ENCODE results near the gene NUDT22.

The NUDT22 gene

DNA sequence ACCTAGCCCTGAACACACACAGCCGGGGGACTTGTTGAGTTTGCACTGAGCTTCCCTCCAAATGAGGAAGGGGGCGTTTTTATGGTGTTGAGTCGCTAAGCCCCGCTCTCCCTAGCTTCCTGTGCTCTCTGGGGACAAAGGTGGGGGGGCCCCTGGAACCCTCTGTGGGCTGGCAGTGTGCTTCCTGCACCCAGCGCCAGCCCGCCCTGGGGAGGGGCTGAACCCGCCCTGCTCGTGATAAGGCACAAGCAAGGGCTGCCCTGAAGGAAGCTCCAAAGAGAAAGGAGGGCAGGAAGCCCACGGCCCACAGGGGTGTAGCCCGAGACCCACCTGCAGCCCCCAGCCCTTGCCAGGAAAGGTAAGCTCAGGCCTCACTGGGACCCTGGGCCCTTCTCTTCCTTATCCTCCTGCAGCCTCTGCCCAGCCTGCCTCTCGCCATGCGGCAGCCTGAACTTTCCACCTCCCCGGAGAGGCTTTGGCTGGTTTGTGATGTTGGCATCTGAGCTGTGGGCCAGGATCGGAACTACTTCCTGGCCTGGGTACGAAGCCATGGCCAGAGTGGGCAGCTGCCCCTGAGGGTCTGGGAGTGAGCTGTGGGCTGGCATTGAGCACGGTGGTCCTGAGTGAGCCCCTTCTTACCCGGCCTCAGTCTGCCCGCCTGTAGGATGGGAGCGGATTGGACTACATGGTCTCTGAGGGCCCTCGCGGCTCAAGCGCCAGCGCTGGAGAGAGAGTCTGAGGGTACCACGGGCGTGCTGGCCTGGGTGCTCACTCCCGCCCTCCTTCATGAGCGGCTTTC is 19.4 kb upstream of the NUDT22 start, which contains the start of gene FERMT3:
Gene FERMT3, plus strand, starts transcription at position 265 of the 799 bp plus-strand sequence. CDS start 644 bp downstream, outside the sequence.
- peak; percentile 48 for DNase-seq (ENCODE audit: low read depth, low spot score)

DNA sequence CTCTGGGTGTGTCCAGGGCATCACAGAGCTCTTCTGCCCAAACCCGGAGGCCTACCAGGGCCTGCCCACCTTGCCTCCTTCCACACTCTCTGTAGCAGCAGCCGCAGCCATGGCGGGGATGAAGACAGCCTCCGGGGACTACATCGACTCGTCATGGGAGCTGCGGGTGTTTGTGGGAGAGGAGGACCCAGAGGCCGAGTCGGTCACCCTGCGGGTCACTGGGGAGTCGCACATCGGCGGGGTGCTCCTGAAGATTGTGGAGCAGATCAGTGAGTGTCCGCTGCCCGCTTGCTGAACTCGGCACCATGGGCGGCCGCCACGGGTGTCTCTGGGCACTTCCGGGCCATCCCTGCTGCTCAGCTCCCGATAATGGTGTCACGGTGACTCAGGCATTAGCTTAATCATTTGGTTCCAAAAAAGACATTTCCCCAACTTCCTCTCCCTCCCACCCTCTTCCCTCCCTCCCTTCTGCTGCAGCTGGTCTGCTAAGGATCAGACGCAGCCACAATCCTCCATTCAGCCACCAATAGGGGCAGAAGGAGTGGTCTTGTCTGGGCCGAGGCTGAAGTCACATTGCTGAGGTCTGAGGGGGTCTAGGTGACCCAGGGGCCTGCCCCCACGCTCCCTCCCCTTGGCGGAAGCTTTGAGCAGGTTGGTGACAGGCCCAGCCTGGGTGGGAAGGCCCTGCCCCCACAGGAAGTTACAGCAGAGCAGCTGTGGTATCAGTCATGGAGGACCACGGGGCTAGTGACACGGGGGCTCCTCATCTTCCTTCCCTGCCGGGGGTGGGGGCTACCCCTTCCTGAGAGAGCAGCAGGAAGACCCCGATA is 18.6 kb upstream of the NUDT22 start:
- DNase-seq (ENCODE audit: low read depth, low spot score), result peak; percentile 66

DNA sequence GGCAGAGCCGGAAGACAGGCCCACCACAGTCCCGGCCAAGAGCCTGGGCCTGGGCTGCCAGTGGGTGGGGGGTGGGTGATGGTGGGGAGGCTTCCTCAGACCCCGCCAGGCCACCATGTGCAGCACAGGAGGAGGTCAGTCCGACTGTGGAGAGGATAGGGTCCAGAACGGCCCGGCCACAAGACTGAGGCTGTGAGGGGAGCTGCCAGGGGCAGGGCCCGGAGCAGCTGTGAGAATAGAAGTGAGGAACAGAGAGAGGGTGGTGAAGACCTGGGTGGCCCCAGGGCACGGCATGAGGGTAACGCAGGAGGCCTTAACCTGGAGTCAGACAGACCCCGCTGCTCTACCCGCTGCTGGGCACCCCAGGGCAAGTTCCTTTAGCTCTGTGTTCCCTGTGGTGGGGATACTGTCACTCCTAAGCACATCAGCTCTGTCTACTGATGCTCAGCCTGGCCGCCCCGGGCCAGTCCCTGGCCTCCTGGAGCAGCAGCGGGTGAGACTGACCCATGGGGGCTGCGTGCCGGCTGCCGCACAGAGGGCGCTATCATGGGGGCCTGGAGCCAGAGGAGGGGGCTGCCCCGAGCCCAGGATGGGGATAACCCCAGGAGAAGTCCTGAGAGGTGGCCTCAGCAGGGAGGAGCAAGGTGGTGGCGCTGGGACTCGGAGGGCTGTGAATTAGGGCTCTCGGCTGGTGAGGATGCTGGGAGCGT is 17.8 kb upstream of the NUDT22 start:
- DNase-seq (ENCODE audit: low read depth, low spot score), result no peak

DNA sequence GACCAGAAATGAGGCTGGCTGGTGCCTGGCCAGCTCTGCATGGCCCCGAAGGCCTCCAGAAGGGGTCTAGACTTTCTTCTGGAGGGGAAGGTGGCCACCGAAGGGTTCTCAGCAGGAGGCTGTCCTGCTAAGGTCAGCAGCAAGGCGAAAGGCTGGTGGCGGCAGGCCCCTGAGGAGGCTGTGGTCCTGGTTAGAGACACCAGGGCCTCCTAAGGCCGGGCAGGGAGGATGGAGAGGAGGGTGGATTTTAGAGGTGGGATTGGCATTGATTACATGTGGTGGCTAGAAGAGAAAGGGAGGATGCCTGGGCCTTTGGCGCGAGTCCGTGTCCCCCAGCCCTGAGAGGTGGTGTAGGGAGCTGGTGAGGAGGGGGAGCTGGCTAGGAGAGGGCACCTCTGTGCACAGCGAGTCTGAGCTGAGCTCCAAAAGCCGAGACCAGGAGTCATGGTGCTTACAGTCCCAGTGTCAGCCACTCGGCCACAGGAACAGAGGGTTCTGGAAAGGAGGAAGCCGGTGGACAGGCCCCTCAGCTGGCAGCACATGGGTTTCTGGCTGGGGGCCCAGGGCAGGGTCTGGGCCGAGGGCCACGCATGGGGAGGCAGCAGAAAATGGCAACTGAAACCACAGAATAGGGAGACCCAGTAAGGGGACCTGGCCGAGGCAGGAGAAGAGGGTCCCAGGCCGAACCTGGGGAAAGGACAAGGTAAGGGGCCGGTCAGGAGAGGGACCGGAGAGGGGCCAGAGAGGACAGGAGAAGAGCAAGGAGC is 17.1 kb upstream of the NUDT22 start:
- DNase-seq (ENCODE audit: low read depth, low spot score), result no peak

DNA sequence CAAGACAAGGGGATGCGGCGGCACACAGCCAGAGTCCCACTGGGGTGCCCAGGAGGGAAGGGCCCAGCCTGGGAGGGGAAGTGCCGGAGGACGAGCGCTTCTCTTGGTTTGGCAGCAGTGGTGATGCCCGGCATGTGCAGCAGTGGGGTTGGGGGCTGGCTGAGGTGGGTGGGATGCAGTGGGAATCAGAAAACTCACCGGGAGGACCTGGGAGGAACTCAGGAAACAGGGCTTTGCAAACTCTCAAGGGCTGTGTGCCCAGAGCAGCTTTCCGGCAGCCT is 16.6 kb upstream of the NUDT22 start:
- DNase-seq (ENCODE audit: low read depth, low spot score), result no peak

DNA sequence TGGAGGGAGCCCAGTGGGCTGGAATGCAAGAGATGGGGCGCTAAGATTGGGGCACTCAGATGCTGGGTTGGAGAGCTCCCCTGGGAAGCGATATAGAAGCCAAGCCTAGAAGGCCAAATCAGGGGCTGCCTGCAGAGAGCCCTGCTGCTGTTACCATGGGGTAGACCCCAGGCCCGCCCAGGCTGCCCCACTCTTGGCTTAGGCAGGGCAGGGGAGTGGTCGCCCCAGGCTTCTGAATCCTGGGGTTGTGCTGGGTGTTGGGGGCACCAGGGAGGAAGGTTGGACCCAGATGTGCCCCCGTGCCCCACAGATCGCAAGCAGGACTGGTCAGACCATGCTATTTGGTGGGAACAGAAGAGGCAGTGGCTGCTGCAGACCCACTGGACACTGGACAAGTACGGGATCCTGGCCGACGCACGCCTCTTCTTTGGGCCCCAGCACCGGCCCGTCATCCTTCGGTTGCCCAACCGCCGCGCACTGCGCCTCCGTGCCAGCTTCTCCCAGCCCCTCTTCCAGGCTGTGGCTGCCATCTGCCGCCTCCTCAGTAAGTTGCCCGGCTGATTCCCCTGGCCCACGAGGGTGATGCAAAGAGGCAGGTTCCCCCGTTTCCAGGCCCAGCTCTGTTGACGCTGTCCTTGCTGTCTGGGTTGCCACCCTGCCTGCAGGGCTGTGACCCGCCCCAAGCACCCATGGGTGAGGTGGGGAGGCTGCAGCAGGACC is 15.6 kb upstream of the NUDT22 start:
- DNase-seq (ENCODE audit: low read depth, low spot score), result no peak

DNA sequence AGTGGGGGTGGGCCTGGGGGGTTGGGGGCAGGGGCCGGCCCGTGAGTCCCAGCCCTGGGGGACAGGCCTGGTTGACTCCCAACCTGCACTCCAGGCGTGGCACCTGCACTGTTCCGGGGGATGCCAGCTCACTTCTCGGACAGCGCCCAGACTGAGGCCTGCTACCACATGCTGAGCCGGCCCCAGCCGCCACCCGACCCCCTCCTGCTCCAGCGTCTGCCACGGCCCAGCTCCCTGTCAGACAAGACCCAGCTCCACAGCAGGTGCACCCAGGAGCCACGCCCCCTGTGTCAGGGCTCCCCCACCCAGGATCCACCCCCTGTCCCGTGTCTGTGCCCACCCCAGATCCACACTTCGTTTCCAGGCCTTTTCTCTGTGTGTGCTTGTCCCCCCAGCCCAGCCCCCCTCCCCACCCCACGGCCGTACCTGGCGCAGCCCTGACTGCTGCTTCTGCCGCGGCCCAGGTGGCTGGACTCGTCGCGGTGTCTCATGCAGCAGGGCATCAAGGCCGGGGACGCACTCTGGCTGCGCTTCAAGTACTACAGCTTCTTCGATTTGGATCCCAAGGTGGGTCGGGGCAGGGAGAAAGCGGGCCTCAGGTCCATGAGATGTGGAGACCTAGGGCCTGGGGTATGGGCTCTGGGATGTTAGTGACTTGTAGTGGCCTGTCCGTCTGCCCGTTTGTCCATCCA is 14.7 kb upstream of the NUDT22 start:
- DNase-seq (ENCODE audit: low read depth, low spot score), result no peak

DNA sequence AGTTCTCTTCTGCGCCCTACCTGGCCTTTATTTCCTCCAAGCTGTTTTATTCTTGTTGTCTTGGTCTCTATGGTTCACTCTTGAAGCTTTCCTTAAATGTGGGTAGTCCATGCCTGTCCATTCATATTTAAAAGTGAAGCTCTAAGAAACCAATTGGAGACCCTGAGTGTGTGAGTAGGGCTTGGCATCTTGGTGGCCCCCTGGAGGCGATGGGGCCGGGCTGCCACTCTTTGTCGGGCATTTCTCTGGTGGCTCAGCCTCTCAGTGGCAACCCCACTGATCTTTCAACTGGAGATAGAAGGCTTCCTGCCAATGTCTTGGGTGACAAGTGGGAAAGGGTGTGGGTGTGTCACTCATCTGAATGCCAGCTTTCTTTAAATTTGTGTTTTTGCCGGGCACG is 9.2 kb upstream of the NUDT22 start:
- DNase-seq (ENCODE audit: low read depth, low spot score), result no peak

DNA sequence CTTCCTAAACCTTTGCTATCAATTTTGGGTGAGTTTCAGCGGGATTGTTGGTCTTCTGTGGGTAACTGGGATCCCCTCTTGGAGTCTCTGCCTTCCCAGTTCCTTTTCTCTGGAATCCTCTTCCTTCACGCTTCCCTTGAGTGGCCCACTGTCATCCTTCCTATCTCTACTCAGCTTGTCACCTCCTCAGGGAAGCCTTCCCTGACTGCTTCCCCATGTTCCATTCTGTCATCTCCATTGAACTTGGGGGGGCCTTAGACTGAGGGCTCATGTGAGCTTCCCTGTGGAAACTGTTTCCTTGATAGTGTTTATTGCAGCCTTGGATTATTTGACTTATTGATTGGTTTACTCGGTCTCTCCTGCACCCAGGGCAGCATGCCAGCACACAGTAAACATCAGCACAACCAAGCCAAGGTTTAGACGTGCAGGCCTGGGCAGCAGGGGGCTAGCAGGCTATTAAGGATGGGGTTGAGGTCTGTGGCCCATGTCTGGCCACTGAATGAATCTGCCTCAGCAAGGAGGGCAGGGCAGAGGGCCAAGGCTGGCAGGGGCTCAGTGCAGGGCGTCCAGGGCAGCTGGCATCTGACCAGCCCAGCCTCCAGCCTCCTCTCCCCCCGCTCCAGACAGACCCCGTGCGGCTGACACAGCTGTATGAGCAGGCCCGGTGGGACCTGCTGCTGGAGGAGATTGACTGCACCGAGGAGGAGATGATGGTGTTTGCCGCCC is 7.3 kb upstream of the NUDT22 start:
- DNase-seq (ENCODE audit: low read depth, low spot score), result no peak

DNA sequence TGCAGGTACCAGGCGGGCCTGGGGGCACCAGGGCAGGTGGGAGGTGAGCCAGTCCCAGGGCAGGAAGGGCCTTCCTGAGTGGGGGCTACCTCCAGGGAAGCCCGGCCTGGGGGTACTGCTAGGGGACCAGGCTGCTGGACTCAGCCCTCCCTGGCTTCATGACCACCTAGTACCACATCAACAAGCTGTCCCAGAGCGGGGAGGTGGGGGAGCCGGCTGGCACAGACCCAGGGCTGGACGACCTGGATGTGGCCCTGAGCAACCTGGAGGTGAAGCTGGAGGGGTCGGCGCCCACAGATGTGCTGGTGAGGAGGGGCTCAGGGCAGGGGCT is 6.8 kb upstream of the NUDT22 start:
- DNase-seq (ENCODE audit: low read depth, low spot score), result no peak

DNA sequence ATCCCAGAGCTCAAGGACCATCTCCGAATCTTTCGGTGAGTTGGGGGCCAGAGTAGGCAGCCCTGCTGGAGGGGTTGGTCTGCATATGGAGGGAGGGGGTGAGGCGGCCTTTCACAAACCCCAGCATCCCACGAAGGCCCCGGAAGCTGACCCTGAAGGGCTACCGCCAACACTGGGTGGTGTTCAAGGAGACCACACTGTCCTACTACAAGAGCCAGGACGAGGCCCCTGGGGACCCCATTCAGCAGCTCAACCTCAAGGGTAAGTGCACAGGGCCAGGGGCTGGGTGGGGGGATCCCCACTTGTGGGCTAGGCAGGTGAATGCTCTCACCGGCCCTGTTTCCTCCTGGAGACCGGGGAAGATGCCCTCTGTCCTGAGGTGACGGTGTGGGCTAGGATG is 6.3 kb upstream of the NUDT22 start:
- DNase-seq (ENCODE audit: low read depth, low spot score), result no peak

DNA sequence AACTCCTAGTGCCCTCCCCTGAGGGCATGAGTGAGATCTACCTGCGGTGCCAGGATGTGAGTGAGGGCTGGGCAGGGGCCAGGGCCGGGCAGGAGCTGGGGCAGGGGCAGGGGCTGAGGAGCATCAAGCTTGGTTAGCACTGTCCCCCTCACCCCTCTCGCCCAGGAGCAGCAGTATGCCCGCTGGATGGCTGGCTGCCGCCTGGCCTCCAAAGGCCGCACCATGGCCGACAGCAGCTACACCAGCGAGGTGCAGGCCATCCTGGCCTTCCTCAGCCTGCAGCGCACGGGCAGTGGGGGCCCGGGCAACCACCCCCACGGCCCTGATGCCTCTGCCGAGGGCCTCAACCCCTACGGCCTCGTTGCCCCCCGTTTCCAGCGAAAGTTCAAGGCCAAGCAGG is 5.8 kb upstream of the NUDT22 start:
- DNase-seq (ENCODE audit: low read depth, low spot score), result no peak

DNA sequence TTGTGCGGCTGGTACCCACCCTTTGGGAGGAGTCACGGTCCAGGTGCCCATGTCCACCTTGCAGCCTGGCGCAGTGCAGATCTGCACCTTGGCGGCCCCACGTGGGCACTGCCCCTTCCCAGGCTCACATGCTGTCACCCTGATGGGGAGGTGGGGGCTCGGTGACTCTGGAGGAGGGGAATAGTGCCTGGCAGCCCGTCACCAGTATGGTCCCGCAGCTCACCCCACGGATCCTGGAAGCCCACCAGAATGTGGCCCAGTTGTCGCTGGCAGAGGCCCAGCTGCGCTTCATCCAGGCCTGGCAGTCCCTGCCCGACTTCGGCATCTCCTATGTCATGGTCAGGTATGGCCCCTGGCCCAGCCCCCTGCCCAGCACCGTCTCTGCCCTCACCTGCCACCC is 5.3 kb upstream of the NUDT22 start:
- DNase-seq (ENCODE audit: low read depth, low spot score), result no peak

DNA sequence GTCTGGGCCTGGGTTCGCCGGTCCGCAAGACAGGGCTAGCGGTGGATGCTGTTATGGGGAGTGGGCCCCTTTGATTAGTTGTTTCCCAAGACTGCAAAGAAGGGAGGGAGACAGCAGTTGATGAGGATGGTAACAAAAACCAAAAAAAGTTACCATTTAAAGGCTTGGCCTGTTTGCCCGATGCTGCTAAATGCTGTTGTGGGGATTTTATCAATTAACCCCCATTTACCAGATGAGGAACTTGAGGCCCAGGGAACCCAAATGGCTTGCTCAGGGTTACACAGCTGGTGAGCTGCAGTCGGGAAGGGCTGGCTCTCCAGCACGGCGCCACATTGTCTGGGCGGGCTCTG is 3.4 kb upstream of the NUDT22 start:
- no peak for DNase-seq (ENCODE audit: low read depth, low spot score)

DNA sequence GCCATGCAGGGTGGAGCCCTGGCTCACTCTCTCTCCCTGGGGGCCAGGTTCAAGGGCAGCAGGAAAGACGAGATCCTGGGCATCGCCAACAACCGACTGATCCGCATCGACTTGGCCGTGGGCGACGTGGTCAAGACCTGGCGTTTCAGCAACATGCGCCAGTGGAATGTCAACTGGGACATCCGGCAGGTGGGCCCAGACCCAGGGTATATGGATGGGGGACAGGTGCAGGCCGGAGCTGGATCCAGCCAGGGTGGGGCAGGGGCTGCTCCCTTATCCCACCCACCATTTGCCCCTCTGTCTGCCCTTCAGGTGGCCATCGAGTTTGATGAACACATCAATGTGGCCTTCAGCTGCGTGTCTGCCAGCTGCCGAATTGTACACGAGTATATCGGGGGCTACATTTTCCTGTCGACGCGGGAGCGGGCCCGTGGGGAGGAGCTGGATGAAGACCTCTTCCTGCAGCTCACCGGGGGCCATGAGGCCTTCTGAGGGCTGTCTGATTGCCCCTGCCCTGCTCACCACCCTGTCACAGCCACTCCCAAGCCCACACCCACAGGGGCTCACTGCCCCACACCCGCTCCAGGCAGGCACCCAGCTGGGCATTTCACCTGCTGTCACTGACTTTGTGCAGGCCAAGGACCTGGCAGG is 2.9 kb upstream of the NUDT22 start:
- DNase-seq (ENCODE audit: low read depth, low spot score), result no peak

DNA sequence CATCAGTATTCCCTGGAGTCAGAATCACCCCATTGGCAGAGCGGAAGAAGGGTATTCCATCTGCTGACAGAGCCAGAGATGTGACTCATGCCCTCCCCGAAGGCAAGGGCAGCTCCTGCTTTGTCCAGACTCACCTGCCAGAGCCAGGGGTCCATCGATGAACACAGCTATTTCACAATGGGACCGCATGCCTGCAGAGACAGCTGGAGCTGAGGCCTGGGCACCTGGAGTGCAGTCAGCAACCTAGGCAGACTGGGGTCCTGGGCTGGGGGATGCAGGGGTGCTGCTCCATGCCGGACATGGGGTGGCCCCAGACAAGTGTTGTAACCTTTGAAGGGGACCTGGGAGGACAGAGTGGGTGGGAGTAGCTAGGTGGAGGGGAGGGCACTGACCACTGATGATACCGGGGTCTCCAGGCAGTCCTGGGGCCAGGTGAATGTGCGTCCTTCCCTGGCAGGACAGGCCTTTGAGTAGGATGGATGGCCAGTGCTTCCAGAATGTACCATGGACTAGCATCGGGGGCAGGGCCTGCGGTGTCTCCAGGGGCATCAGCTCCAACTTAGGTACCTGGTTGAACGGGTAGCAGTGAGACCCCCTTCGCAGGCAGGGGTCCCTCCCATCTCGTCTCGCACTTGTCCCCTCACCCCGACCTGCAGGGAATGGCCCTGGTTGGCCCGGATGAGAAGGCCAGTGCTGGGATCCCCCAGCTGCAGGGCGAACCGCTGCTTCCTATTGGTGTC is 1.8 kb upstream of the NUDT22 start:
- DNase-seq (ENCODE audit: low read depth, low spot score), result no peak

DNA sequence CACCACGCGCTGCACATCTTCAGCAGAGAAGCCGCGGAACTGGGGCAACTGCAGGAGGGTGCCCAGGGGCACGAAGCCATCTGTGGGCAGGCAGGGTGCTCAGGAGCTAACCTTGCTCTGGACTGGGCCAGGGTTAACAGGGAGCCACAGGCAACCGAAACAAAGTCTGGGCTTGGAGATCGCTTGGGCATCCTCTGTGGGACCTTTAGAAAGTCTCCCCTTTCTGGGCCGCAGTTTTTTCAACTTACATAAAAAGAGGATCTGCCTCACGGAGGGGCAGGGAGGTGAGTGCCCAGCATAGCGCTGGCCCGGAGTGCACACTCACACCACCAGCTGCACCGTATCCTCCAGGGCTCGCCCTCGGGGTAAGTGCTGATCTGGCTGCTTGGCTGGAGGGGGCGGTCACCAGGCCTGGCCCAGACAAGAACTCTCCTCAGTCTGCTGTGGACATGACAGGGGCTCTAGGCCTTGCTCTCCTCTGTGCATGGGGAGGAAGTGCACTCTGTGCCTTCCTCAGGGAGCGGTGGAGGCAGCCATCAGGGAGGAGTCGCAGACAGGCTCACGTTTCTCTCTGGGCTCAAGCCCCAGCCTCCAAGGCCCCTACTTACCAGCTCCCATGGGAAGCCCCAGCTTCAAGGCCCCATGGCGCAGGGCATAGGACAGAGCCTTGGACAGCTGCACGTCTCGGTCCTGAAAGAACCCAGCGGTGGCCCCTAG is 1.0 kb upstream of the NUDT22 start:
- DNase-seq (ENCODE audit: low read depth, low spot score), result no peak

DNA sequence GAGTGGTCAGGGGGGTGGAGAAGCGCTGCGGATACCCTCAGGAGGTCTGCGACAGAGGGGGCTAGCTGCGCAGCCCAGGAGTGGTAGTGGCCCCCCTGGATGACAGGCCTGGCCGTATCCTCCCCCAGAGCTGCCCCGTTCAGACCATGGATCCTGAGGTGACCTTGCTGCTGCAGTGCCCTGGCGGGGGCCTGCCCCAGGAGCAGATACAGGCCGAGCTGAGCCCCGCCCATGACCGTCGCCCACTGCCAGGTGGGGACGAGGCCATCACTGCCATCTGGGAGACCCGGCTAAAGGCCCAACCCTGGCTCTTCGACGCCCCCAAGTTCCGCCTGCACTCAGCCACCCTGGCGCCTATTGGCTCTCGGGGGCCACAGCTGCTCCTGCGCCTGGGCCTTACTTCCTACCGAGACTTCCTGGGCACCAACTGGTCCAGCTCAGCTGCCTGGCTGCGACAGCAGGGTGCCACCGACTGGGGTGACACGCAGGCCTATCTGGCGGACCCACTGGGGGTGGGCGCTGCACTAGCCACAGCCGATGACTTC is 505 bp downstream of the NUDT22 start:
- no peak for DNase-seq (ENCODE audit: low read depth, low spot score)

All from activated naive CD8-positive, alpha-beta T cell treated with anti-CD3 and anti-CD28 coated beads, Interleukin-2, amount 50 U/mL, for 16 hours (primary cell).